ENCODE results near the gene SLC25A34.

The SLC25A34 gene

GRCh38 chr1:15758953-15759661 is 23.0 kb downstream of the SLC25A34 start (continued):
- TF ChIP-seq, protein P1, sequence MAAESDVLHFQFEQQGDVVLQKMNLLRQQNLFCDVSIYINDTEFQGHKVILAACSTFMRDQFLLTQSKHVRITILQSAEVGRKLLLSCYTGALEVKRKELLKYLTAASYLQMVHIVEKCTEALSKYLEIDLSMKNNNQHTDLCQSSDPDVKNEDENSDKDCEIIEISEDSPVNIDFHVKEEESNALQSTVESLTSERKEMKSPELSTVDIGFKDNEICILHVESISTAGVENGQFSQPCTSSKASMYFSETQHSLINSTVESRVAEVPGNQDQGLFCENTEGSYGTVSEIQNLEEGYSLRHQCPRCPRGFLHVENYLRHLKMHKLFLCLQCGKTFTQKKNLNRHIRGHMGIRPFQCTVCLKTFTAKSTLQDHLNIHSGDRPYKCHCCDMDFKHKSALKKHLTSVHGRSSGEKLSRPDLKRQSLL (tag by site-specific recombination; IDR thresholded peaks at IDR 0.05): no peak
- TF ChIP-seq ZBTB20 (tag by site-specific recombination; IDR thresholded peaks at IDR 0.05): peak; percentile 66; the same call in 1 of the 2 replicates
- TF ChIP-seq ZNF707 (tag by site-specific recombination; IDR thresholded peaks at IDR 0.05): no peak
- peak; percentile 72 for TF ChIP-seq GLIS2 (tag by site-specific recombination; IDR thresholded peaks at IDR 0.05)
- no peak for TF ChIP-seq ZNF792 (tag by site-specific recombination; IDR thresholded peaks at IDR 0.05)
- TF ChIP-seq ZBTB7A (tag by site-specific recombination; IDR thresholded peaks at IDR 0.05; ENCODE audit: low read depth): no peak; the same call in 1 of the 2 replicates
- TF ChIP-seq ZBTB10 (tag by site-specific recombination; IDR thresholded peaks at IDR 0.05): peak; percentile 35; the same call in 1 of the 2 replicates
- no peak for TF ChIP-seq ZNF621 (tag by site-specific recombination; IDR thresholded peaks at IDR 0.05)
- TF ChIP-seq ZNF544 (tag by site-specific recombination; IDR thresholded peaks at IDR 0.05): no peak
- no peak for TF ChIP-seq ZNF664 (tag by site-specific recombination; IDR thresholded peaks at IDR 0.05)
- TF ChIP-seq ATF2 (tag by site-specific recombination; IDR thresholded peaks at IDR 0.05; ENCODE audit: low read depth): no peak
- no peak for TF ChIP-seq OSR2 (tag by site-specific recombination; IDR thresholded peaks at IDR 0.05)
- no peak for TF ChIP-seq BCL6B (tag by site-specific recombination; IDR thresholded peaks at IDR 0.05)
- no peak for TF ChIP-seq SETDB1 (IDR thresholded peaks at IDR 0.05; ENCODE audit: insufficient read length, low read length)
- TF ChIP-seq ZNF791 (tag by site-specific recombination; IDR thresholded peaks at IDR 0.05): no peak
- TF ChIP-seq ZFP69B (tag by site-specific recombination; IDR thresholded peaks at IDR 0.05): no peak
- TF ChIP-seq ZNF121 (tag by site-specific recombination; IDR thresholded peaks at IDR 0.05): no peak
- no peak for TF ChIP-seq ZNF221 (tag by site-specific recombination; IDR thresholded peaks at IDR 0.05; ENCODE audit: borderline replicate concordance)
- no peak for TF ChIP-seq ZNF677 (tag by site-specific recombination; IDR thresholded peaks at IDR 0.05)
- no peak for TF ChIP-seq YY1 (tag by site-specific recombination; IDR thresholded peaks at IDR 0.05)
- TF ChIP-seq ZNF132 (tag by site-specific recombination; IDR thresholded peaks at IDR 0.05; ENCODE audit: borderline replicate concordance): no peak
- TF ChIP-seq ZFP3 (tag by site-specific recombination; IDR thresholded peaks at IDR 0.05; ENCODE audit: low read depth): no peak
- no peak for TF ChIP-seq KLF1 (tag by site-specific recombination; IDR thresholded peaks at IDR 0.05)
- no peak for TF ChIP-seq ZNF223 (tag by site-specific recombination; IDR thresholded peaks at IDR 0.05)
- TF ChIP-seq ZIC2 (tag by site-specific recombination; IDR thresholded peaks at IDR 0.05): peak; percentile 44; the same call in 1 of the 2 replicates
- no peak for TF ChIP-seq KLF7 (tag by site-specific recombination; IDR thresholded peaks at IDR 0.05; ENCODE audit: borderline replicate concordance)
- TF ChIP-seq ZNF704 (tag by site-specific recombination; IDR thresholded peaks at IDR 0.05): no peak
- TF ChIP-seq KLF16 (tag by site-specific recombination; IDR thresholded peaks at IDR 0.05): no peak
- no peak for TF ChIP-seq ZNF266 (tag by site-specific recombination; IDR thresholded peaks at IDR 0.05; ENCODE audit: low read depth)
- TF ChIP-seq ZNF701 (tag by site-specific recombination; IDR thresholded peaks at IDR 0.05): no peak
- no peak for TF ChIP-seq YY2 (tag by site-specific recombination; IDR thresholded peaks at IDR 0.05)
- no peak for TF ChIP-seq ZNF830 (tag by site-specific recombination; IDR thresholded peaks at IDR 0.05; ENCODE audit: low read depth)
- no peak for TF ChIP-seq ZNF157 (tag by site-specific recombination; IDR thresholded peaks at IDR 0.05)
- TF ChIP-seq ZNF324 (tag by site-specific recombination; IDR thresholded peaks at IDR 0.05): no peak
- no peak for TF ChIP-seq ZNF555 (tag by site-specific recombination; conservative IDR thresholded peaks at IDR 0.05)

Measured in HEK293 (cell line).